ENCODE results near the gene GJD4. TPM values are rescaled to one million over a fixed set of nuclear protein-coding genes. Genes with fewer than 3 reads are reported as not detected.

GJD4 gene
- total and polyA plus RNA-seq, 2 of the 4 experiments (the other 2 are of a cell fraction), result not detected

DNA sequence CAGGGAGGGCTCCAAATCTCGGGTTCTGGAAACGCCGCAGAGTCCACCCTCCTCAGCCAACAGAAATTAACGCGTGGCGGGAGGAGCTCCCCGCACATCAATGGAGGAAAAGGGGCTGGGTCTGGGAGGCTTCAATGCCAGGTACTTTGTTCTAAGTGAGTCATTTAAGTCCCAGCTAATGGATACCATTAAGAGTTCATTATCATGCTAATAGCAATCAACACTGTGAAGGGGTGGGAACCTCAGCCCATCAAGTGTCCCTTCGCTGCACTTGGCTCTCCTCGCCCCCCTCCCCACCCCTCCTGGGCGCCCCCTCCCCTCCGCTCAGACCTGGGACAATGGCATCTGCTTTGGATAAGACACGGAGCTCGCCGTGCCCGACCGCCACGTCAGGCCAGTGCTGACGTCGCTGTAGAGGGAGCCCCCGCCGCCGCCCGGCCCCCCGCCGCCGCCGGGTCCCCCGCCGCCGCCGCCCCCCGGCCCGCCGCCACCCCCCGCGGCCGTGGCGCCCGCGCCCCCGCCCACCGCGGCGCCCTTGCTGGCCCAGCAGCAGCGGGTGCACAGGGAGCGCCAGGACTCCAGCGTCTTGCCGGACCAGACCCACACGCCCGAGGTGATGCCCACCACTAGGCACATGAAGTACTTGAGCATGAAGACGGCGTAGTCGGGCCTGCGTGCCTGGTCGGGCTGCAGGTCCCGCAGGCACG is 34.0 kb downstream of the GJD4 start (continued):
- no peak for TF ChIP-seq MAFK (IDR thresholded peaks at IDR 0.05; ENCODE audit: low read depth, low read length)
- TF ChIP-seq NFE2L2 (IDR thresholded peaks at IDR 0.05; ENCODE audit: low read depth, low read length), result no peak

DNA sequence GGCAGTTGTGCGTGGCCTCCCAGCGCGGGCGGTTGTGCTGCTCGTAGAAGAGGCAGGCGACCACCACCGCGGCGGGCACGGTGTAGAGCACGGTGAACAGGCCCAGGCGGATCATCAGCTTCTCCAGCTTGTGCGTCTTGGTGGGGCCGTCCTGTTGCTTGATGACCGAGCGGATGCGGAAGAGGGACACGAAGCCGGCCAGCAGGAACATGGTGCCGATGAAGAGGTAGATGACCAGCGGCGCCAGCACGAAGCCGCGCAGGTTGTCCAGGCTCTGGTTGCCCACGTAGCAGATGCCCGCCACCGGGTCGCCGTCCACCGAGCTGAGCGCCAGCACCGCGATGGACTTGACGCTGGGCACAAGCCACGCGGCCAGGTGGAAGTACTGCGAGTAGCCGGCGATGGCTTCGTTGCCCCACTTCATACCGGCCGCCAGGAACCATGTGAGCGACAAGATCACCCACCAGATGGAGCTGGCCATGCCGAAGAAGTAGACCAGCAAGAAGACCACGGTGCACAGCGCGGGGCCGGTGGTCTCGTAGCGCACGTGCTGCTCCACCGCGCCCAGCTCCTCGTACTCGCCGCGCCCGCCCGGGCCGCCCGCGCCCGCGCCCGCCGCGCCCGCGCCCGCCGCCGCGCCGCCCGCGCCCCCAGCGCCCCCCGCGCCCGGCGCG is 34.7 kb downstream of the GJD4 start:
- H3K36me3 ChIP-seq (ENCODE audit: control insufficient read depth, insufficient read depth, low read length), result no peaks in the 10 kb centered on the region
- H2BK120ac ChIP-seq (ENCODE audit: low read depth, low read length), result peak overlapping the region; percentile 56
- H3K9me1 ChIP-seq (ENCODE audit: insufficient read depth, low read length), result no peaks in the 10 kb centered on the region
- ATAC-seq (ENCODE audit: low read depth) (no peak), DNase-seq (peak; percentile 70)
- H2BK20ac ChIP-seq (ENCODE audit: low read depth, low read length), result no peak overlapping the region
- intact Hi-C loops (cut with micrococcal nuclease) (loop anchor here (5.0 to 10.0 kb wide), 5 partner anchors 362 to 965 kb away; no protein-coding TSS in a partner anchor), in situ Hi-C loops (cut with MboI; ENCODE audit: low sequenced_read_pairs) (loop anchor here (10.0 kb wide), 1 partner anchor 275 kb away; no protein-coding TSS in a partner anchor), dilution Hi-C loops (cut with HindIII; ENCODE audit: low sequenced_read_pairs, unreplicated experiment) (no loop called here)
- peaks cover 7% of the 10 kb centered on the region for H3K4me1 ChIP-seq (ENCODE audit: control insufficient read depth, insufficient read depth, low read length)
- 0 out of 2 replicates have a peak overlapping the region, but pooled peaks have one; percentile 1 for H4K5ac ChIP-seq (ENCODE audit: low read depth, low read length)
- H3K27me3 ChIP-seq (ENCODE audit: control insufficient read depth, insufficient read depth, low read length), result 0 out of 2 replicates have a peak, but pooled peaks cover 2% of the 10 kb centered on the region
- H3K9me3 ChIP-seq (ENCODE audit: control insufficient read depth, insufficient read depth, low read length), result no peaks in the 10 kb centered on the region
- peak overlapping the region; percentile 64 for H3K14ac ChIP-seq (replicated peaks; ENCODE audit: low read depth, low read length)
- peak overlapping the region; percentile 4; the same call in 1 of the 2 replicates for H2AK5ac ChIP-seq (ENCODE audit: low read depth, low read length)
- peak overlapping the region; percentile 93 for H2AFZ ChIP-seq (replicated peaks; ENCODE audit: low read length, poor library complexity)
- 5% methylated on average over 30 of the region's 83 CpGs; no CpG with 5 or more reads in 1 of the 2 experiments for WGBS, 2 experiments (ENCODE audit: extremely low coverage in 2 of 2, insufficient read length in 1 of 2)
- H3K27ac ChIP-seq (ENCODE audit: insufficient read depth, low read length), result no peak overlapping the region; the same call in 1 of the 2 replicates
- H2BK15ac ChIP-seq (ENCODE audit: low read depth, low read length), result no peak overlapping the region
- BruUV-seq (replicated peaks), result no TSS peak
- POLR2A ChIA-PET (ENCODE audit: unreplicated experiment), result interaction anchor here (0.6 to 0.9 kb wide), 3 partner anchors 903 to 1140 kb away, joined by 3 to 6 read pairs (median 4); no protein-coding TSS in a partner anchor
- no peak overlapping the region for H3K56ac ChIP-seq (ENCODE audit: extremely low read depth, insufficient read depth, low read length)
- peaks cover 12 to 21% of the 10 kb centered on the region in 2 experiments for H3K79me1 ChIP-seq (ENCODE audit: low read depth in 1 of 2, low read length in 2 of 2)
- peak overlapping the region; percentile 91 for H3K4me3 ChIP-seq (ENCODE audit: insufficient read depth, low read depth, low read length)
- peak overlapping the region; percentile 5 to 50; a peak in 2 of 4 replicates for H4K8ac ChIP-seq (ENCODE audit: low read depth in 2 of 2, low read length in 2 of 2)
- peak overlapping the region; percentile 37; the same call in 1 of the 2 replicates for H3K4ac ChIP-seq (ENCODE audit: low read depth, low read length)
- no peak overlapping the region for H3K18ac ChIP-seq (ENCODE audit: low read depth, low read length)
- peak overlapping the region; percentile 50 for H2AK9ac ChIP-seq (replicated peaks; ENCODE audit: low read depth, low read length, poor library complexity)
- peak overlapping the region; percentile 3 for H2BK5ac ChIP-seq (ENCODE audit: low read depth, low read length, poor library complexity, severe bottlenecking)
- H3K23ac ChIP-seq (ENCODE audit: low read depth, low read length), result peak overlapping the region; percentile 56
- peak overlapping the region; percentile 36; the same call in 1 of the 2 replicates for H3K9ac ChIP-seq (ENCODE audit: low read depth, low read length)
- CTCF ChIA-PET, result interaction anchor here (1.0 to 2.0 kb wide), 4 partner anchors 234 to 1140 kb away, joined by 3 to 7 read pairs (median 4); no protein-coding TSS in a partner anchor
- peak overlapping the region; percentile 99 for H3K4me2 ChIP-seq (ENCODE audit: low read depth, low read length)
- H4K20me1 ChIP-seq (ENCODE audit: insufficient read depth, low read length), result peaks cover 8% of the 10 kb centered on the region; the same call in 1 of the 2 replicates
- H4K91ac ChIP-seq (ENCODE audit: insufficient read depth, low read depth, low read length), result no peak overlapping the region; the same call in 1 of the 2 replicates
- TF ChIP-seq, protein P1, sequence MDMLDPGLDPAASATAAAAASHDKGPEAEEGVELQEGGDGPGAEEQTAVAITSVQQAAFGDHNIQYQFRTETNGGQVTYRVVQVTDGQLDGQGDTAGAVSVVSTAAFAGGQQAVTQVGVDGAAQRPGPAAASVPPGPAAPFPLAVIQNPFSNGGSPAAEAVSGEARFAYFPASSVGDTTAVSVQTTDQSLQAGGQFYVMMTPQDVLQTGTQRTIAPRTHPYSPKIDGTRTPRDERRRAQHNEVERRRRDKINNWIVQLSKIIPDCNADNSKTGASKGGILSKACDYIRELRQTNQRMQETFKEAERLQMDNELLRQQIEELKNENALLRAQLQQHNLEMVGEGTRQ (IDR thresholded peaks at IDR 0.05; ENCODE audit: low read depth, low read length), result no peak
- TF ChIP-seq, protein P2, sequence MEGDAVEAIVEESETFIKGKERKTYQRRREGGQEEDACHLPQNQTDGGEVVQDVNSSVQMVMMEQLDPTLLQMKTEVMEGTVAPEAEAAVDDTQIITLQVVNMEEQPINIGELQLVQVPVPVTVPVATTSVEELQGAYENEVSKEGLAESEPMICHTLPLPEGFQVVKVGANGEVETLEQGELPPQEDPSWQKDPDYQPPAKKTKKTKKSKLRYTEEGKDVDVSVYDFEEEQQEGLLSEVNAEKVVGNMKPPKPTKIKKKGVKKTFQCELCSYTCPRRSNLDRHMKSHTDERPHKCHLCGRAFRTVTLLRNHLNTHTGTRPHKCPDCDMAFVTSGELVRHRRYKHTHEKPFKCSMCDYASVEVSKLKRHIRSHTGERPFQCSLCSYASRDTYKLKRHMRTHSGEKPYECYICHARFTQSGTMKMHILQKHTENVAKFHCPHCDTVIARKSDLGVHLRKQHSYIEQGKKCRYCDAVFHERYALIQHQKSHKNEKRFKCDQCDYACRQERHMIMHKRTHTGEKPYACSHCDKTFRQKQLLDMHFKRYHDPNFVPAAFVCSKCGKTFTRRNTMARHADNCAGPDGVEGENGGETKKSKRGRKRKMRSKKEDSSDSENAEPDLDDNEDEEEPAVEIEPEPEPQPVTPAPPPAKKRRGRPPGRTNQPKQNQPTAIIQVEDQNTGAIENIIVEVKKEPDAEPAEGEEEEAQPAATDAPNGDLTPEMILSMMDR (conservative IDR thresholded peaks at IDR 0.05; ENCODE audit: low read depth, low read length), result peak; percentile 41
- TF ChIP-seq SMC3 (IDR thresholded peaks at IDR 0.05; ENCODE audit: low read depth, low read length) (peak; percentile 37), MAZ (IDR thresholded peaks at IDR 0.05; ENCODE audit: borderline replicate concordance, low read depth, low read length) (no peak), CHD1 (IDR thresholded peaks at IDR 0.05; ENCODE audit: low read depth, low read length) (no peak), BHLHE40 (IDR thresholded peaks at IDR 0.05; ENCODE audit: low read depth, low read length) (0 out of 2 replicates have a peak, but pooled peaks have one; percentile 22), POLR2A (IDR thresholded peaks at IDR 0.05; ENCODE audit: low read depth, low read length) (no peak), FOS (IDR thresholded peaks at IDR 0.05; ENCODE audit: low read depth, low read length) (no peak), RCOR1 (IDR thresholded peaks at IDR 0.05; ENCODE audit: insufficient replicate concordance, low read length) (no peak), RAD21 (IDR thresholded peaks at IDR 0.05; ENCODE audit: low read length) (peak; percentile 35)
